SK-N-SH (cell line): ENCODE data around the gene MED12. TPM values are rescaled to one million over a fixed set of nuclear protein-coding genes. Genes with fewer than 3 reads are reported as not detected.
"Not testable (repeated sequence)": the region's sequence is repeated elsewhere in the genome, so short reads cannot be mapped to it uniquely, and the experiment has no call there.

Experiments used
- CTCF ChIA-PET: fragments of 300-600, 350-600 bp; formaldehyde crosslinking; extraction: SDS; loops from one replicate; lab custom pipeline; 2021; lab: Yijun Ruan, JAX
- POLR2A ChIA-PET: fragments of 350-600 bp; sonication (Branson Sonifier 250); formaldehyde crosslinking; extraction: SDS; loops from one replicate; lab custom pipeline; 2020; ENCODE audit warnings: antibody characterized with exemption, inconsistent platforms; lab: Yijun Ruan, JAX
- DNase-seq: peaks from one replicate; pipeline ENCODE4 v3.0.0; 2012
- H2AFZ ChIP-seq: fragments of 200-600 bp; sonication (generic); 2 replicates; pipeline ENCODE4 v1.8.1; 2016; ENCODE audit warnings: antibody characterized with exemption, mild to moderate bottlenecking, low read depth
- H3F3A ChIP-seq: fragments of 200-600 bp; sonication (generic); replicated peaks from 2 replicates; pipeline ENCODE3; 2016; ENCODE audit warnings: antibody characterized with exemption, mild to moderate bottlenecking; ENCODE audit not compliant: insufficient read depth
- H3K27ac ChIP-seq, 2 experiments: fragments of 200-500 bp in 1 of 2; fragments of 200-600 bp in 1 of 2; sonication (Bioruptor generic) in 1 of 2; sonication (generic), shearing (Covaris generic) in 1 of 2; 2 replicates each; pipeline versions ENCODE4 v1.5.1 to v1.6.1; 2014 to 2016; ENCODE audit warnings: low read depth in 2 of 2, inconsistent platforms in 1 of 2, low read length in 1 of 2, mild to moderate bottlenecking in 1 of 2, mixed read lengths in 1 of 2
- H3K27me3 ChIP-seq: fragments of 200-600 bp; sonication (generic), shearing (Covaris generic); 2 replicates; pipeline ENCODE4 v1.6.1; 2016; ENCODE audit warnings: mixed run types; ENCODE audit not compliant: insufficient read depth
- H3K36me3 ChIP-seq, 2 experiments: fragments of 200-500 bp in 1 of 2; fragments of 200-600 bp in 1 of 2; sonication (Bioruptor generic) in 1 of 2; sonication (generic) in 1 of 2; replicated peaks in 1 of 2; 2 replicates each; pipeline versions ENCODE3 to v1.5.1; 2014 to 2016; ENCODE audit warnings: low read length in 1 of 2, mild to moderate bottlenecking in 1 of 2; ENCODE audit not compliant: insufficient read depth in 2 of 2, control insufficient read depth in 1 of 2
- H3K4me1 ChIP-seq, 2 experiments: fragments of 200-500 bp in 1 of 2; fragments of 200-600 bp in 1 of 2; sonication (Bioruptor generic) in 1 of 2; sonication (generic), shearing (Covaris generic) in 1 of 2; 2 replicates each; pipeline versions ENCODE4 v1.5.1 to v1.6.1; 2014 to 2016; ENCODE audit warnings: low read depth in 1 of 2, low read length in 1 of 2, mixed run types in 1 of 2; ENCODE audit not compliant: insufficient read depth in 2 of 2, control insufficient read depth in 1 of 2
- H3K4me2 ChIP-seq: fragments of 200-600 bp; sonication (generic), shearing (Covaris generic); 2 replicates; pipeline ENCODE4 v1.6.1; 2017; ENCODE audit warnings: mixed run types
- H3K4me3 ChIP-seq, 2 experiments: fragments of 200-500 bp in 1 of 2; fragments of 200-600 bp in 1 of 2; sonication (Bioruptor generic) in 1 of 2; sonication (generic), shearing (Covaris generic) in 1 of 2; 2 replicates each; pipeline versions ENCODE4 v1.5.1 to v1.8.1; 2014 to 2016; ENCODE audit warnings: low read depth in 2 of 2, inconsistent platforms in 1 of 2, low read length in 1 of 2, mild to moderate bottlenecking in 1 of 2, mixed read lengths in 1 of 2, moderate library complexity in 1 of 2
- H3K79me2 ChIP-seq: fragments of 200-600 bp; sonication (generic); 2 replicates; pipeline ENCODE4 v1.8.1; 2017; ENCODE audit warnings: mild to moderate bottlenecking; ENCODE audit not compliant: insufficient read depth
- H3K9ac ChIP-seq: fragments of 200-600 bp; sonication (generic); 2 replicates; pipeline ENCODE4 v1.6.1; 2017; ENCODE audit warnings: mixed run types
- H3K9me2 ChIP-seq: fragments of 200-600 bp; sonication (generic); 2 replicates; pipeline ENCODE4 v1.6.1; 2017; ENCODE audit warnings: mixed run types
- H3K9me3 ChIP-seq: fragments of 200-600 bp; sonication (generic); 2 replicates; pipeline ENCODE4 v1.6.1; 2017; ENCODE audit warnings: mixed run types, mild to moderate bottlenecking, moderate library complexity
- H4K20me1 ChIP-seq: fragments of 200-600 bp; sonication (generic); 2 replicates; pipeline ENCODE4 v1.6.1; 2017; ENCODE audit warnings: mild to moderate bottlenecking, mixed run types; ENCODE audit not compliant: insufficient read depth
- CHD2 ChIP-seq: fragments of 150-350 bp; IDR thresholded peaks from 2 replicates; pipeline ENCODE4 v1.6.1; 2018; ENCODE audit warnings: low read length; ENCODE audit not compliant: partially characterized antibody
- CTCF ChIP-seq: fragments of 200-600 bp; sonication (generic); IDR thresholded peaks from 2 replicates; pipeline ENCODE4 v1.6.1; 2017; ENCODE audit warnings: antibody characterized with exemption, mild to moderate bottlenecking, moderate library complexity
- EZH2phosphoT487 ChIP-seq: fragments of 200-600 bp; sonication (generic); IDR thresholded peaks from 2 replicates; pipeline ENCODE4 v1.6.1; 2017; ENCODE audit warnings: low read depth, mixed run types, mild to moderate bottlenecking, antibody characterized with exemption, moderate library complexity, borderline replicate concordance
- FOXJ3 ChIP-seq: sonication (generic); formaldehyde crosslinking; IDR thresholded peaks from 2 replicates; pipeline ENCODE4 v1.5.1; 2020; ENCODE audit warnings: mild to moderate bottlenecking, missing genetic modification reagents
- MAX ChIP-seq: IDR thresholded peaks from 2 replicates; pipeline ENCODE4 v1.4.0; 2012; ENCODE audit warnings: low read depth
- MXI1 ChIP-seq: IDR thresholded peaks from 2 replicates; pipeline ENCODE4 v1.6.1; 2012; ENCODE audit warnings: mild to moderate bottlenecking, low read depth, low read length, improper control_type of control experiment
- RAD21 ChIP-seq: IDR thresholded peaks from 2 replicates; pipeline ENCODE4 v1.6.1; 2012; ENCODE audit warnings: mild to moderate bottlenecking, low read length
- RXRA ChIP-seq: IDR thresholded peaks from 2 replicates; pipeline ENCODE4 v1.4.0; 2012; ENCODE audit warnings: low read depth, mild to moderate bottlenecking, borderline replicate concordance
- SMC3 ChIP-seq: IDR thresholded peaks from 2 replicates; pipeline ENCODE4 v1.6.1; 2012; ENCODE audit warnings: low read depth, low read length, improper control_type of control experiment
- TCF12 ChIP-seq: IDR thresholded peaks from 2 replicates; pipeline ENCODE4 v1.4.0; 2012
- WGBS: methylation state at CpG from one replicate; pipeline ENCODE4 v1.1.6; 2017; ENCODE audit warnings: low lambda C conversion rate; 5-methylcytosine and 5-hydroxymethylcytosine counted together
- polyA plus RNA-seq, 3 experiments: library from polyadenylated mRNA; depleted of rRNA; stranded (reverse); fragments of >200 nt; gene quantifications; 2 replicates each; pipeline ENCODE4 v1.2.3, GENCODE V29; 2012

MED12 gene
- polyA plus RNA-seq, 1 of the 3 experiments (the other 2 are of a cell fraction): 18.5 TPM

DNA sequence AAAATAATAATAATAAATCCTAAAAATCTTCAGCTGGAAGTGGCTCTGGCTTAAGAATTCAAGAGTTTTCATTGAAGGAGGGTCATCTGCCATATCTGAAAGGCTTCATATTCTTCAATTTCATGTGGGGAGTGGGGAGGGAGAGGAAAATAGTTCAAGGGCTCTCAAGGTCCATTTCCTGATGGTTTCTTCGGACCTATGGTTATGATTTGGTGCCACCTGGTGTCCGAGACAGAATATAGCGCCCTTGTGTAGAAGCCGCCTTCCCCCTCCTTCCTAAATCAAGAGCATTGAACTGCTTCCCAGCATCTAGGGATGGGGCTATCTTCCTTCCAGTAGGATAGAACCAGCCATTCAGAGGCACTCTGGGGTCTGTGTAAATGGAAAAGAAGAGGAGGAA lies 60.5 kb downstream of the MED12 start:
- whole genome bisulfite sequencing: 0% methylated on average over 4 of the region's 4 CpGs

GRCh38 chrX:71180579-71181265 lies 62.3 kb downstream of the MED12 start:
- H3K79me2 ChIP-seq, POLR2A ChIA-PET, H3K4me1 ChIP-seq, DNase-seq, H4K20me1 ChIP-seq, H3K27ac ChIP-seq, H3K36me3 ChIP-seq, H3K27me3 ChIP-seq, H3K9me3 ChIP-seq, H3F3A ChIP-seq, H3K9me2 ChIP-seq, H3K4me2 ChIP-seq, H2AFZ ChIP-seq, H3K9ac ChIP-seq: not testable (repeated sequence)
- CTCF ChIA-PET: interaction anchor here (1.3 to 4.1 kb wide), 5 partner anchors 24 to 211 kb away, joined by 3 to 17 read pairs (median 4); no protein-coding TSS in a partner anchor
- H3K4me3 ChIP-seq: peak overlapping the region in 1 of 2 experiments; percentile 53; a peak in 1 of 4 replicates
- WGBS: 58% methylated on average over 9 of the region's 9 CpGs

More for the DNA sequence above, 60.5 kb downstream of the MED12 start:
- TF ChIP-seq RAD21 (peak; percentile 88), CTCF (peak; percentile 80), EZH2phosphoT487 (no peak), SMC3 (peak; percentile 83), MXI1 (no peak), CHD2 (peak; percentile 22)
- H3K79me2 ChIP-seq: no peaks in the 10 kb centered on the region
- H2AFZ ChIP-seq: no peak overlapping the region
- peaks cover 0 to 6% of the 10 kb centered on the region in 2 experiments; a peak in 1 of 4 replicates for H3K4me1 ChIP-seq
- H3K27me3 ChIP-seq: no peaks in the 10 kb centered on the region; the same call in 1 of the 2 replicates
- H3K9me2 ChIP-seq: no peaks in the 10 kb centered on the region
- ChIA-PET POLR2A (interaction anchor here (0.6 kb wide), 1 partner anchor 111 kb away, joined by 4 read pairs; the partner anchor contains the start of gene SNX12), CTCF (interaction anchor here (0.6 to 4.1 kb wide), 14 partner anchors 8 to 410 kb away, joined by 3 to 17 read pairs (median 4); no protein-coding TSS in a partner anchor)
- no peak overlapping the region for H3K9ac ChIP-seq
- H3K9me3 ChIP-seq: no peaks in the 10 kb centered on the region
- peaks cover 6% of the 10 kb centered on the region for H3F3A ChIP-seq
- no peak overlapping the region for H3K27ac ChIP-seq
- peak; percentile 65 for DNase-seq
- no peak overlapping the region for H3K4me2 ChIP-seq
- H4K20me1 ChIP-seq: no peaks in the 10 kb centered on the region
- no peak overlapping the region for H3K4me3 ChIP-seq
- H3K36me3 ChIP-seq: no peaks in the 10 kb centered on the region

- WGBS: 34% methylated on average over 10 of the region's 10 CpGs
- H4K20me1 ChIP-seq: no peaks in the 10 kb centered on the region
- DNase-seq: peak; percentile 41
- no peaks in the 10 kb centered on the region for H3K9me2 ChIP-seq
- no peaks in the 10 kb centered on the region; the same call in 1 of the 2 replicates for H3K27me3 ChIP-seq
- no peaks in the 10 kb centered on the region for H3K79me2 ChIP-seq
- peaks cover 0 to 8% of the 10 kb centered on the region in 2 experiments; a peak in 1 of 4 replicates for H3K4me1 ChIP-seq
- H3F3A ChIP-seq: peaks cover 6% of the 10 kb centered on the region
- peak overlapping the region; percentile 30 to 81; a peak in 3 of 4 replicates for H3K27ac ChIP-seq
- H2AFZ ChIP-seq: peak overlapping the region; percentile 95
- peak overlapping the region; percentile 48 to 53 for H3K4me3 ChIP-seq
- no peaks in the 10 kb centered on the region for H3K9me3 ChIP-seq
- peak overlapping the region; percentile 54; the same call in 1 of the 2 replicates for H3K9ac ChIP-seq
- H3K4me2 ChIP-seq: peak overlapping the region; percentile 74
- ChIA-PET CTCF (interaction anchor here (2.3 kb wide), 1 partner anchor 184 kb away, joined by 6 read pairs; no protein-coding TSS in a partner anchor), POLR2A (interaction anchor here (0.9 to 1.2 kb wide), 3 partner anchors 63 to 102 kb away, joined by 4 to 6 read pairs (median 4); partner anchors contain the start of genes MED12 and NONO)
- H3K36me3 ChIP-seq: no peaks in the 10 kb centered on the region
- TF ChIP-seq RXRA (no peak), TCF12 (no peak), FOXJ3 (no peak), MAX (no peak), CHD2 (no peak), CTCF (no peak)
These were observed 63.1 kb downstream of the MED12 start for GRCh38 chrX:71181558-71181909.
